ENCODE measurements around the gene BTG1. TPM values are rescaled to one million over a fixed set of nuclear protein-coding genes. Genes with fewer than 3 reads are reported as not detected.

Gene BTG1
- total and polyA plus RNA-seq, 2 experiments from 2014 or later = 15.5 to 36.2 TPM

DNA sequence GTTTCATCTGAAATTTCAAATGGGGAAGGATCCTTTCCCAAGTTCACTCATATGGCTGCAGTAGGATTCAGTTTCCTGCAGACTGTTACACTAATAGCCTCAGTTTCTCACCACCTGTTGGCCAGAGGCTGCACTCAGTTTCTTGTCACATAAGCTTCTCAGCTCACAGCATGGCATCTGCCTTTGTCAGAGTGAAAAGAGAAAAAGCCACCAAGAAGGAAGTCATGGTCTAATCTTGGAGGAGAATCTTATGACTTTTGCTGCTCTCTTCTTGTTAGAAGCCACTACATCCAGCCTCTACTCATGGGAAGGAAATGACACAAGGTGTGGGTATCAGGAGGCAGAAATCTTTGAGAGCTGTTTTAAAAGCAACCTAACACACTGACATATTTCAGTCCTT lies 39.4 kb upstream of the BTG1 start:
- H2AFZ ChIP-seq = no peak overlapping the region; the same call in 1 of the 2 replicates
- no peak for ATAC-seq
- Mint-ChIP-seq H3K36me3 (ENCODE audit: low read depth) (no peaks in the 10 kb centered on the region), H3K4me3 (no peak overlapping the region), H3K4me1 (peaks cover 7% of the 10 kb centered on the region), H3K27ac (no peak overlapping the region), H3K9me3 (no peaks in the 10 kb centered on the region), H3K27me3 (ENCODE audit: insufficient read depth, low read depth, poor library complexity) (peaks cover 2% of the 10 kb centered on the region)
- H3K36me3 ChIP-seq (ENCODE audit: insufficient read depth) = no peaks in the 10 kb centered on the region
- no peaks in the 10 kb centered on the region for H3K27me3 ChIP-seq (ENCODE audit: insufficient read depth)
- peaks cover 10% of the 10 kb centered on the region for H3K4me1 ChIP-seq (ENCODE audit: insufficient read depth)
- H3K27ac ChIP-seq (ENCODE audit: low read depth) = no peak overlapping the region
- peaks cover 12% of the 10 kb centered on the region for H3K9me2 ChIP-seq (ENCODE audit: insufficient read depth)
- no peaks in the 10 kb centered on the region for H3K79me2 ChIP-seq (replicated peaks; ENCODE audit: insufficient read depth)
- no peak overlapping the region for H3K4me2 ChIP-seq
- no peak for DNase-seq (ENCODE audit: low spot score)
- no peaks in the 10 kb centered on the region for H4K20me1 ChIP-seq (replicated peaks; ENCODE audit: insufficient read depth)
- H3K4me3 ChIP-seq = no peak overlapping the region
- no peak for TF ChIP-seq NANOG (IDR thresholded peaks at IDR 0.05; ENCODE audit: borderline replicate concordance)
- no peak for TF ChIP-seq ZNF114 (CRISPR knock-in tag; IDR thresholded peaks at IDR 0.05)
- TF ChIP-seq, protein P1, sequence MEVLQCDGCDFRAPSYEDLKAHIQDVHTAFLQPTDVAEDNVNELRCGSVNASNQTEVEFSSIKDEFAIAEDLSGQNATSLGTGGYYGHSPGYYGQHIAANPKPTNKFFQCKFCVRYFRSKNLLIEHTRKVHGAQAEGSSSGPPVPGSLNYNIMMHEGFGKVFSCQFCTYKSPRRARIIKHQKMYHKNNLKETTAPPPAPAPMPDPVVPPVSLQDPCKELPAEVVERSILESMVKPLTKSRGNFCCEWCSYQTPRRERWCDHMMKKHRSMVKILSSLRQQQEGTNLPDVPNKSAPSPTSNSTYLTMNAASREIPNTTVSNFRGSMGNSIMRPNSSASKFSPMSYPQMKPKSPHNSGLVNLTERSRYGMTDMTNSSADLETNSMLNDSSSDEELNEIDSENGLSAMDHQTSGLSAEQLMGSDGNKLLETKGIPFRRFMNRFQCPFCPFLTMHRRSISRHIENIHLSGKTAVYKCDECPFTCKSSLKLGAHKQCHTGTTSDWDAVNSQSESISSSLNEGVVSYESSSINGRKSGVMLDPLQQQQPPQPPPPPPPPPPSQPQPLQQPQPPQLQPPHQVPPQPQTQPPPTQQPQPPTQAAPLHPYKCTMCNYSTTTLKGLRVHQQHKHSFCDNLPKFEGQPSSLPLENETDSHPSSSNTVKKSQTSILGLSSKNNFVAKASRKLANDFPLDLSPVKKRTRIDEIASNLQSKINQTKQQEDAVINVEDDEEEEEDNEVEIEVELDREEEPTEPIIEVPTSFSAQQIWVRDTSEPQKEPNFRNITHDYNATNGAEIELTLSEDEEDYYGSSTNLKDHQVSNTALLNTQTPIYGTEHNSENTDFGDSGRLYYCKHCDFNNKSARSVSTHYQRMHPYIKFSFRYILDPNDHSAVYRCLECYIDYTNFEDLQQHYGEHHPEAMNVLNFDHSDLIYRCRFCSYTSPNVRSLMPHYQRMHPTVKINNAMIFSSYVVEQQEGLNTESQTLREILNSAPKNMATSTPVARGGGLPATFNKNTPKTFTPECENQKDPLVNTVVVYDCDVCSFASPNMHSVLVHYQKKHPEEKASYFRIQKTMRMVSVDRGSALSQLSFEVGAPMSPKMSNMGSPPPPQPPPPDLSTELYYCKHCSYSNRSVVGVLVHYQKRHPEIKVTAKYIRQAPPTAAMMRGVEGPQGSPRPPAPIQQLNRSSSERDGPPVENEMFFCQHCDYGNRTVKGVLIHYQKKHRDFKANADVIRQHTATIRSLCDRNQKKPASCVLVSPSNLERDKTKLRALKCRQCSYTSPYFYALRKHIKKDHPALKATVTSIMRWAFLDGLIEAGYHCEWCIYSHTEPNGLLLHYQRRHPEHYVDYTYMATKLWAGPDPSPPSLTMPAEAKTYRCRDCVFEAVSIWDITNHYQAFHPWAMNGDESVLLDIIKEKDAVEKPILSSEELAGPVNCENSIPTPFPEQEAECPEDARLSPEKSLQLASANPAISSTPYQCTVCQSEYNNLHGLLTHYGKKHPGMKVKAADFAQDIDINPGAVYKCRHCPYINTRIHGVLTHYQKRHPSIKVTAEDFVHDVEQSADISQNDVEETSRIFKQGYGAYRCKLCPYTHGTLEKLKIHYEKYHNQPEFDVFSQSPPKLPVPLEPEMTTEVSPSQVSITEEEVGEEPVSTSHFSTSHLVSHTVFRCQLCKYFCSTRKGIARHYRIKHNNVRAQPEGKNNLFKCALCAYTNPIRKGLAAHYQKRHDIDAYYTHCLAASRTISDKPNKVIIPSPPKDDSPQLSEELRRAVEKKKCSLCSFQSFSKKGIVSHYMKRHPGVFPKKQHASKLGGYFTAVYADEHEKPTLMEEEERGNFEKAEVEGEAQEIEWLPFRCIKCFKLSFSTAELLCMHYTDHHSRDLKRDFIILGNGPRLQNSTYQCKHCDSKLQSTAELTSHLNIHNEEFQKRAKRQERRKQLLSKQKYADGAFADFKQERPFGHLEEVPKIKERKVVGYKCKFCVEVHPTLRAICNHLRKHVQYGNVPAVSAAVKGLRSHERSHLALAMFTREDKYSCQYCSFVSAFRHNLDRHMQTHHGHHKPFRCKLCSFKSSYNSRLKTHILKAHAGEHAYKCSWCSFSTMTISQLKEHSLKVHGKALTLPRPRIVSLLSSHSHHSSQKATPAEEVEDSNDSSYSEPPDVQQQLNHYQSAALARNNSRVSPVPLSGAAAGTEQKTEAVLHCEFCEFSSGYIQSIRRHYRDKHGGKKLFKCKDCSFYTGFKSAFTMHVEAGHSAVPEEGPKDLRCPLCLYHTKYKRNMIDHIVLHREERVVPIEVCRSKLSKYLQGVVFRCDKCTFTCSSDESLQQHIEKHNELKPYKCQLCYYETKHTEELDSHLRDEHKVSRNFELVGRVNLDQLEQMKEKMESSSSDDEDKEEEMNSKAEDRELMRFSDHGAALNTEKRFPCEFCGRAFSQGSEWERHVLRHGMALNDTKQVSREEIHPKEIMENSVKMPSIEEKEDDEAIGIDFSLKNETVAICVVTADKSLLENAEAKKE (CRISPR knock-in tag; IDR thresholded peaks at IDR 0.05) = no peak
- no peak for TF ChIP-seq EZH2 (IDR thresholded peaks at IDR 0.05; ENCODE audit: low read depth, unreplicated experiment)
- no peak for TF ChIP-seq EZH2phosphoT487 (IDR thresholded peaks at IDR 0.05; ENCODE audit: unreplicated experiment)
- TF ChIP-seq CREB1 (CRISPR knock-in tag; IDR thresholded peaks at IDR 0.05; ENCODE audit: low read depth) = no peak
- TF ChIP-seq, protein P2, sequence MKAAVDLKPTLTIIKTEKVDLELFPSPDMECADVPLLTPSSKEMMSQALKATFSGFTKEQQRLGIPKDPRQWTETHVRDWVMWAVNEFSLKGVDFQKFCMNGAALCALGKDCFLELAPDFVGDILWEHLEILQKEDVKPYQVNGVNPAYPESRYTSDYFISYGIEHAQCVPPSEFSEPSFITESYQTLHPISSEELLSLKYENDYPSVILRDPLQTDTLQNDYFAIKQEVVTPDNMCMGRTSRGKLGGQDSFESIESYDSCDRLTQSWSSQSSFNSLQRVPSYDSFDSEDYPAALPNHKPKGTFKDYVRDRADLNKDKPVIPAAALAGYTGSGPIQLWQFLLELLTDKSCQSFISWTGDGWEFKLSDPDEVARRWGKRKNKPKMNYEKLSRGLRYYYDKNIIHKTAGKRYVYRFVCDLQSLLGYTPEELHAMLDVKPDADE (IDR thresholded peaks at IDR 0.05) = no peak
- TF ChIP-seq, protein P3, sequence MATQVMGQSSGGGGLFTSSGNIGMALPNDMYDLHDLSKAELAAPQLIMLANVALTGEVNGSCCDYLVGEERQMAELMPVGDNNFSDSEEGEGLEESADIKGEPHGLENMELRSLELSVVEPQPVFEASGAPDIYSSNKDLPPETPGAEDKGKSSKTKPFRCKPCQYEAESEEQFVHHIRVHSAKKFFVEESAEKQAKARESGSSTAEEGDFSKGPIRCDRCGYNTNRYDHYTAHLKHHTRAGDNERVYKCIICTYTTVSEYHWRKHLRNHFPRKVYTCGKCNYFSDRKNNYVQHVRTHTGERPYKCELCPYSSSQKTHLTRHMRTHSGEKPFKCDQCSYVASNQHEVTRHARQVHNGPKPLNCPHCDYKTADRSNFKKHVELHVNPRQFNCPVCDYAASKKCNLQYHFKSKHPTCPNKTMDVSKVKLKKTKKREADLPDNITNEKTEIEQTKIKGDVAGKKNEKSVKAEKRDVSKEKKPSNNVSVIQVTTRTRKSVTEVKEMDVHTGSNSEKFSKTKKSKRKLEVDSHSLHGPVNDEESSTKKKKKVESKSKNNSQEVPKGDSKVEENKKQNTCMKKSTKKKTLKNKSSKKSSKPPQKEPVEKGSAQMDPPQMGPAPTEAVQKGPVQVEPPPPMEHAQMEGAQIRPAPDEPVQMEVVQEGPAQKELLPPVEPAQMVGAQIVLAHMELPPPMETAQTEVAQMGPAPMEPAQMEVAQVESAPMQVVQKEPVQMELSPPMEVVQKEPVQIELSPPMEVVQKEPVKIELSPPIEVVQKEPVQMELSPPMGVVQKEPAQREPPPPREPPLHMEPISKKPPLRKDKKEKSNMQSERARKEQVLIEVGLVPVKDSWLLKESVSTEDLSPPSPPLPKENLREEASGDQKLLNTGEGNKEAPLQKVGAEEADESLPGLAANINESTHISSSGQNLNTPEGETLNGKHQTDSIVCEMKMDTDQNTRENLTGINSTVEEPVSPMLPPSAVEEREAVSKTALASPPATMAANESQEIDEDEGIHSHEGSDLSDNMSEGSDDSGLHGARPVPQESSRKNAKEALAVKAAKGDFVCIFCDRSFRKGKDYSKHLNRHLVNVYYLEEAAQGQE (IDR thresholded peaks at IDR 0.05; ENCODE audit: unreplicated experiment) = no peak
- no peak for TF ChIP-seq JUNB (IDR thresholded peaks at IDR 0.05; ENCODE audit: unreplicated experiment)
- TF ChIP-seq ZNF331 (CRISPR knock-in tag; IDR thresholded peaks at IDR 0.05; ENCODE audit: low read depth) = no peak
- TF ChIP-seq POLR2AphosphoS5 (IDR thresholded peaks at IDR 0.05; ENCODE audit: low read depth) = no peak
- TF ChIP-seq, protein P4, sequence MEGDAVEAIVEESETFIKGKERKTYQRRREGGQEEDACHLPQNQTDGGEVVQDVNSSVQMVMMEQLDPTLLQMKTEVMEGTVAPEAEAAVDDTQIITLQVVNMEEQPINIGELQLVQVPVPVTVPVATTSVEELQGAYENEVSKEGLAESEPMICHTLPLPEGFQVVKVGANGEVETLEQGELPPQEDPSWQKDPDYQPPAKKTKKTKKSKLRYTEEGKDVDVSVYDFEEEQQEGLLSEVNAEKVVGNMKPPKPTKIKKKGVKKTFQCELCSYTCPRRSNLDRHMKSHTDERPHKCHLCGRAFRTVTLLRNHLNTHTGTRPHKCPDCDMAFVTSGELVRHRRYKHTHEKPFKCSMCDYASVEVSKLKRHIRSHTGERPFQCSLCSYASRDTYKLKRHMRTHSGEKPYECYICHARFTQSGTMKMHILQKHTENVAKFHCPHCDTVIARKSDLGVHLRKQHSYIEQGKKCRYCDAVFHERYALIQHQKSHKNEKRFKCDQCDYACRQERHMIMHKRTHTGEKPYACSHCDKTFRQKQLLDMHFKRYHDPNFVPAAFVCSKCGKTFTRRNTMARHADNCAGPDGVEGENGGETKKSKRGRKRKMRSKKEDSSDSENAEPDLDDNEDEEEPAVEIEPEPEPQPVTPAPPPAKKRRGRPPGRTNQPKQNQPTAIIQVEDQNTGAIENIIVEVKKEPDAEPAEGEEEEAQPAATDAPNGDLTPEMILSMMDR (conservative IDR thresholded peaks at IDR 0.05; ENCODE audit: low read depth in 2 of 2) = no peak
- no peaks in the 10 kb centered on the region for H3F3A ChIP-seq (replicated peaks; ENCODE audit: low read depth)

Measured in GM23338 (cell line).